ENCODE results near the gene ZNF672. TPM values are rescaled to one million over a fixed set of nuclear protein-coding genes. Genes with fewer than 3 reads are reported as not detected.
"Not testable (repeated sequence)": the region's sequence is repeated elsewhere in the genome, so short reads cannot be mapped to it uniquely, and the experiment has no call there.

The ZNF672 gene
- total and polyA plus RNA-seq, 12 donors = 16.1 to 44.4 (median 36.7) TPM

- intact Hi-C loops (cut with DNase I) = loop anchor here in 3 of 10 donors (1.0 kb wide), 3 partner anchors 12 to 80 kb away; partner anchors contain the start of genes ZNF672 (in 2 of the 3) and PGBD2 (in 1 of the 3)
- Histone ChIP-seq H3K27me3 (no peaks in the 10 kb centered on the region), H3K9me3 (no peaks in the 10 kb centered on the region), H3K4me1 (peaks cover 26 to 65% (median 52%) of the 10 kb centered on the region in 9 donors), H3K36me3 (peaks cover 0 to 34% (median 0%) of the 10 kb centered on the region in 9 donors), H3K4me3 (peak within 1 kb of the TSS; percentile 32 to 83 (median 62)), H3K27ac (peak within 1 kb of the TSS; percentile 90 to 98 (median 93))
- peak; percentile 92 to 96 for DNase-seq
- peak; percentile 14 to 87 (median 67) for TF ChIP-seq CTCF (IDR thresholded peaks at IDR 0.05)
- ATAC-seq = peak; percentile 95 to 98 (median 96)
- WGBS, 2 donors = 0% methylated on average over 56 of the region's 56 CpGs
Observed at GRCh38 chr1:248825909-248826760, 11.9 kb upstream of the ZNF672 start, which contains the start of gene SH3BP5L. Gene SH3BP5L (minus strand): TSS chr1:248825915. CDS start chr1:248824935, 980 bp downstream.

DNA sequence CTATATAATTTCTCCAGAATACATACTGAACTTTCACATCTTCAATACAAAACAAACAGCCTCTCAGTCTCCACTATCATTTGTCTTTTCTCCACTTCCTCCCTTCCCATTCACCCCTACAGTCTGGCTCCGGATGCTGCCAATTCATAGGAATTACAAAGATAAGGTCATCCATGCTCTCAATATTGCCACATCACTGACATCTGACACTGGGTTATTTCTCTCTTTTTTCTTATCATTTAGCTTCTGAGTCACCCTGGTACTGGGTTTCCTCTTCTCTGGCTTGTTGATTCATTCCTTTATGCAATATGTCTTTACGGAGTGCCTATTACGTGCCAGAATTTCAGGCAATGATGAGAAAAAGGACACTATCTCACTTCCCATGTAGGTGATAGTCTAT is 9.2 kb upstream of the ZNF672 start:
- peaks cover 0 to 10% (median 0%) of the 10 kb centered on the region in 9 donors for H3K36me3 ChIP-seq
- peak overlapping the region in 1 of 10 donors; percentile 27 for H3K27ac ChIP-seq
- no peak for TF ChIP-seq CTCF (IDR thresholded peaks at IDR 0.05)
- 47 to 52% methylated on average over 3 of the region's 3 CpGs for WGBS, 2 donors
- intact Hi-C loops (cut with DNase I) = no loop called here
- no peak for ATAC-seq
- no peaks in the 10 kb centered on the region for H3K9me3 ChIP-seq
- no peak for DNase-seq
- H3K4me3 ChIP-seq = no peak overlapping the region
- H3K4me1 ChIP-seq = peaks cover 18 to 39% (median 24%) of the 10 kb centered on the region in 9 donors
- no peaks in the 10 kb centered on the region for H3K27me3 ChIP-seq

GRCh38 chr1:248830718-248831017 is 7.4 kb upstream of the ZNF672 start:
- H3K9me3 ChIP-seq; H3K36me3 ChIP-seq; DNase-seq; H3K4me3 ChIP-seq; intact Hi-C loops (cut with DNase I); H3K27me3 ChIP-seq; H3K27ac ChIP-seq; ATAC-seq: not testable (repeated sequence)
- peaks cover 4 to 34% (median 10%) of the 10 kb centered on the region in 9 donors for H3K4me1 ChIP-seq
- WGBS, 2 donors = 54 to 59% methylated on average over 1 to 3 of the region's 3 CpGs

DNA sequence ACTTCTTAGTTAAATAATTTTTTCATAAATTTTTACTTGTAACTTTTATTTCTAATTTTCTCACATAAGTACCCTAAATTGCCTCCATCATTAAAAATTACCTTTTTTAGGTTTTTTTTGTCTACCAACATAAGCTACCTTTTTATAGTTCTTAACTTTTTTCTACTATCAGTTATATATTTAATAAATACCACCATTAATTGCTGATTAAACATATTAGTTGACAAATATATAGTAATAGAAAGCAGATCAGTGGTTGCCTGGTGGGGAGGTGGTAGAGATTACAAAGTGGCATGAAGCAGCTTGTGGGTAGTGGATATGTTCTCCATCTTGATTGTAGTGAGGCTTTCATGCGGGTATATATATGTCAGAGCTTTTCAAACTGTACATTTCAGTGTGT is 6.2 kb upstream of the ZNF672 start:
- ATAC-seq (no peak), DNase-seq (no peak)
- intact Hi-C loops (cut with DNase I) = no loop called here
- 91 to 100% methylated on average over 1 of the region's 1 CpG for WGBS, 2 donors
- Histone ChIP-seq H3K9me3 (no peaks in the 10 kb centered on the region), H3K4me3 (no peak overlapping the region), H3K27me3 (no peaks in the 10 kb centered on the region), H3K36me3 (no peaks in the 10 kb centered on the region), H3K27ac (no peak overlapping the region), H3K4me1 (peaks cover 3 to 31% (median 7%) of the 10 kb centered on the region in 9 donors)
- no peak for TF ChIP-seq CTCF (IDR thresholded peaks at IDR 0.05)
